ENCODE results near the gene NPAS3.

The NPAS3 gene

GRCh38 chr14:33386140-33386539 is 447.5 kb downstream of the NPAS3 start:
- TF ChIP-seq TAF1 (IDR thresholded peaks at IDR 0.05; ENCODE audit: borderline replicate concordance, insufficient read depth, low read length) (no peak), REST (IDR thresholded peaks at IDR 0.05; ENCODE audit: insufficient read depth in 1 of 2, low read depth in 2 of 2, low read length in 2 of 2) (no peak), POLR2AphosphoS5 (IDR thresholded peaks at IDR 0.05; ENCODE audit: low read depth, low read length) (no peak), FOXP2 (optimal IDR thresholded peaks at IDR 0.05; ENCODE audit: borderline replicate concordance, extremely low read depth, extremely low read length, insufficient read depth) (no peak), SIN3A (IDR thresholded peaks at IDR 0.05; ENCODE audit: borderline replicate concordance, insufficient read depth, low read length) (no peak)

- TF ChIP-seq POLR2AphosphoS5 (IDR thresholded peaks at IDR 0.05; ENCODE audit: low read depth, low read length) (no peak), REST (IDR thresholded peaks at IDR 0.05; ENCODE audit: insufficient read depth in 1 of 2, low read depth in 2 of 2, low read length in 2 of 2) (no peak), TAF1 (IDR thresholded peaks at IDR 0.05; ENCODE audit: borderline replicate concordance, insufficient read depth, low read length) (no peak), FOXP2 (optimal IDR thresholded peaks at IDR 0.05; ENCODE audit: borderline replicate concordance, extremely low read depth, extremely low read length, insufficient read depth) (no peak), SIN3A (IDR thresholded peaks at IDR 0.05; ENCODE audit: borderline replicate concordance, insufficient read depth, low read length) (no peak)
These were observed 448.1 kb downstream of the NPAS3 start for GRCh38 chr14:33386781-33387180.

DNA sequence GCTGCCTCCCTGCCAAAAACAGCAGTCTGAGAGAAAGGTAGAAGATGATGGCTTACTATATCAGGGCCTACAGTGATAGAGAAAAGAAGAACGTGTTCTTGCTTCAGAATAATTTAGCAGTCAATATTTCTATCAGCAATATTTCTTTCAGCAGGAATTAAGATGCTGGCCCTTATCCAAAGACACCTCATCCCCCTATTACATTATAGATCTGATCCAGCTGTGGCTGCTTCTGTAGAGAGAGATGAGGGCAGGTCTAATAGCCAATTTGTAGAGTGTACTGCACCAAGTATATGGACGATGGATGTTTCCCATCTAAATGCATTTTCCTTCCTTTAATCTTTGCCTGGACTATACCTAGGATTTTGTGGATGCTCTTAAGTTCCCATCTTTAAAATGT is 451.7 kb downstream of the NPAS3 start:
- no peak for TF ChIP-seq SIN3A (IDR thresholded peaks at IDR 0.05; ENCODE audit: borderline replicate concordance, insufficient read depth, low read length)
- no peak for TF ChIP-seq POLR2AphosphoS5 (IDR thresholded peaks at IDR 0.05; ENCODE audit: low read depth, low read length)
- no peak for TF ChIP-seq FOXP2 (optimal IDR thresholded peaks at IDR 0.05; ENCODE audit: borderline replicate concordance, extremely low read depth, extremely low read length, insufficient read depth)
- no peak for TF ChIP-seq TAF1 (IDR thresholded peaks at IDR 0.05; ENCODE audit: borderline replicate concordance, insufficient read depth, low read length)
- TF ChIP-seq REST (IDR thresholded peaks at IDR 0.05; ENCODE audit: insufficient read depth in 1 of 2, low read depth in 2 of 2, low read length in 2 of 2), result no peak

DNA sequence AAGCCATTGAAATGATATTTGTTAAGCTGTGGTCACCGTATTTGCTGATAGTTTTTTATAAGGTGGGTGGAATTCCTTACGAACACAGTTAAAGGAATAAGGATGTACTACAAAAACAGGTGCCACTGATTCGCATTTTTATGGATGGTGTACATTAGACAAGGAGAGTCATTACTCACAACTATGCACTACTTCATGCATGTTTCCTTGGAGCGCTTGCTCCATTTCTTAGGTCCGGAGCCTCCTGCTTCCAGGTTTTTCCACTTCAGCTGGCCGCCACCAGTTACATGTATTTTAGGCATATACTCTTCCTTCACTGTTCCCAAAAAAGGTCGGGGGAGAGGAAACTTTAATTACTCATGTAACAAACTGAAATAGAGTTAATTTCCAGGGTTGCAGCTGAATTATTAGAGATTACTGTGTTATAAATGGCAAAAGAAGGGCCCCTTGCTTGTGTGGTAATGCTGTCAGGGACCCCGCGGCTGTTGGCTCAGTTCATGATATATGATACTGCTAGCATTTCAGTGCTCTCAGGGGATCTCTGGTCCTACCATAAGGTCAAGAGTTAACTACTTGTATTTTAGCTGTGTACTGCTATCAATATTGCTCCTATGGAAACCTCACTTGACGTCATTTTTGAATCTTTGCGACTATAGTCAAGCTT is 454.7 kb downstream of the NPAS3 start:
- no peak for TF ChIP-seq REST (IDR thresholded peaks at IDR 0.05; ENCODE audit: insufficient read depth in 1 of 2, low read depth in 2 of 2, low read length in 2 of 2)
- TF ChIP-seq FOXP2 (optimal IDR thresholded peaks at IDR 0.05; ENCODE audit: borderline replicate concordance, extremely low read depth, extremely low read length, insufficient read depth), result no peak
- TF ChIP-seq TAF1 (IDR thresholded peaks at IDR 0.05; ENCODE audit: borderline replicate concordance, insufficient read depth, low read length), result no peak

Measured in PFSK-1 (cell line).